GM21526 (cell line): ENCODE data around the gene ART4.

ENCODE experiments used
- ATAC-seq: cut with Tn5 transposase; IDR thresholded peaks from one replicate; pipeline ENCODE4 v1.9.1; 2021; ENCODE audit warnings: moderate library complexity; ENCODE audit not compliant: unreplicated experiment, low FRiP score

The ART4 gene, protein sequence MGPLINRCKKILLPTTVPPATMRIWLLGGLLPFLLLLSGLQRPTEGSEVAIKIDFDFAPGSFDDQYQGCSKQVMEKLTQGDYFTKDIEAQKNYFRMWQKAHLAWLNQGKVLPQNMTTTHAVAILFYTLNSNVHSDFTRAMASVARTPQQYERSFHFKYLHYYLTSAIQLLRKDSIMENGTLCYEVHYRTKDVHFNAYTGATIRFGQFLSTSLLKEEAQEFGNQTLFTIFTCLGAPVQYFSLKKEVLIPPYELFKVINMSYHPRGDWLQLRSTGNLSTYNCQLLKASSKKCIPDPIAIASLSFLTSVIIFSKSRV

DNA sequence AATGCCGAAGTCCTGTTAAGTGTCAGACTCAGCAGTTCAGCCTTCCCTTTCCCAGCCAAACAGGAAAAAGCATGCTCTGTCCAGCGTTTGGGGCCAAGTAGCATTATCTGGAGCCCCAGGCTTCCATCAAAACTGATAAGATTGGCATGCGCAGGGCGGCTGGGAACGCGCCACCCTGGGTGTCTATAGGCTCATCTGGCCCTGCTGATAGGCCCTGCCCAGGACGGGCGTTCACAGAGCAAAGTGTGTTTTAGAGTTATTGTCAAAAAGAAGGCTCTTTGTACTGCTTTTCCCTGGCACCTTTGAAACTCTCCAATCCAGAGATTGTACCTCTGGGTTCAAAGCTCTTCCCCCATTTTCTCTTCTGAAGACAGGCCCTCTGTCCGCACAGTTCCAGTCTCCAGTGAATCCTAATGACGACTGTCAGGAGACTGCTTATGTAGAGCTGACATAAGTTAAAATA lies at the start of gene ART4:
ART4 (minus strand) TSS at position 102 of the 463 bp plus-strand sequence. CDS start 413 bp downstream, outside the sequence.
- ATAC-seq, result no peak

DNA sequence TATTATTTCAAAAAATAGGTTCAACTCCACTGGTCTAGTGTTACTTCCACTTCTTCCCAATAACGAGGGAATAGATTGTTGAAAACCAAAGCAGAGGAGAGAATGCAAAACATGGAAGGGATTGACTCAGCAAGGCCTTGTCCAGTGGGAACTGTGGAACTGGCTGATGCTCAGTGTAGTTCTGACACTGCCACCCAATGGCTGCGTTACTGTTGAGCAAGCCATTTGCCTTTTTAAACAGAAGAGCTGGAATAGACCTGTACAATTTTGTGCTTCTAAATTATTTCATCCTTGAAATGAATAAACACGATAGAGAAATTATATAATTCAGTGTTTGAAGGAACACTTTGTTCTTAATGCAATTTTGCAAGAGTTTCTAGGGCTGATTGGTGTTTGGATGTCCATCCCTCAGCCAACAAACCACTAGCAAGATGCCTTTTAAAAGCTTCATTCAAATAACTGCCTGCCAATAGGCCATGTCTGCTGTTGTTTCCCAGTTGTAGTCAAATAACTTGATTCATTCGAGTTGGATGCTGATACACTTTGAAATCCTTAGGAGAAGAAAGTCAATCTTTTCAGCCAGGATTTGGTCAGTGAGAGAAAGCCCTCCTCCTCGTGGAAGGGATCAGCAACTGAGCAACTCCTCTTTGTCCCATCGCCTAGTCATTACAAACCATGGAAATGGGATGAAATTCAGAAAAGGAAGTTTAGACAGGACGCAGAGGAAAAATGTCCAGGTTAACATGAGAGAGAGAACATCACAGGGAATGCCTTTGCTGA lies 49.6 kb upstream of the ART4 start:
- no peak for ATAC-seq

DNA sequence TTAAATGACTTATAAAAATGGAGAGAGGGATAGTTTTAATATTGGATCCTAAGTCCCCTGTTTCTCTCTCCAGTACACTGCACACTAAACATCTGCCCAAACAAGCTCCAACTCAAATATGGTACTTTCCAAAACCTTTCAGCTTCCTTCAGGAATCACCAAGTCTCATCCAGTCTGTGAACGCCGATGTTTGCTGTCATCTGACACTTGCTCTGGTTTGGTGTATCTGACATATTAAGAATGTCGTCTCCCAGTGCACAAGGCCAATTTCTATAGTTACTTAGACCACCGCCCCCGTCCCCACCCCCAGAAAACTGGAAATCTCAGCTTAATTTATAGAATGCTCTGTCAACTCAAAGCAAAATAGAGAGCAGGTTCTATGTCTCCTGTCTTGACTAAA lies 47.4 kb upstream of the ART4 start:
- no peak for ATAC-seq

DNA sequence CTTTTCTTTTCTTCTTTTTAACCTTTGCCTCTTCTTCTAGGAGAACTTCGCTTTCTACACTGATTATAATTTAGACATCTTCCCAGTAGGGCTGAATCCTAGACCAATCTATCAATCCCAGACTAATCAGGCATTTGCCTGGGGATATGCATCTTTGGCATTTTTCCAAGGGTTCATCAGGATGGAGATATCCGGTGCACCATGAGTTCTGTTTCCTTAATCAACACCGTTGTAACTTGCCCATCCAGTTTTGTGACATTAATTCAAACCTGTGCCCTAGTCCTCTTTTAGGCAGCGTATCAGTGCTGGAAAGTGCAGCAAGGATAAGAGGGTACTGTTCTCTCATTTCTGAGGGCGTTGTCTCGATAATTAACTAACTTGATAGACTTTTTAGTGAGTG lies 42.9 kb upstream of the ART4 start:
- no peak for ATAC-seq

DNA sequence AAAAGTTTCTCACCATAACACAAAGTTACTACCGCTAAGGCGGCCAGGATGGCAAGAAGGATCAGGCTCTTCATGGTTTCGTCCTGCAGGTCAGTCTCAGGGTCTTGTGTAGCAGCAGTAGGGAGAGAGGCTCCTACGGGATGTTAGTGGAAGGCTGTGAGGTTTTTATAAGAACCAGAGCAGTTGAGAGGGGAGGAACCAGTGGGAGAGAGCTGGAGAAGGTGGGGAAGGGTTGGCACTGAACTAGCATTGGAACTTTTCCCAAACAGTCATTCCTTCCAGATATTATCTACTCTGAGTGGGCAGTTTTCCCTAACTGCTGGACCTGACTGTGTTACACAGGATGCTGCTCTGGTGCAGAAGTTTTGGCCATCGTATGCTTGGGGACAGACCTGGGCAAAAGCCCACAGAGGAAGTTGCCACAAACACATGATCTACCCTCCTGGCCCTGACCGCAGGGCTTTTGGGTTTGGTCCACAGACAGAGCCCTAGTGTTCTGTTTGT lies 42.4 kb upstream of the ART4 start, which contains the start of gene MGP:
MGP (minus strand) TSS at position 137 of the 504 bp plus-strand sequence; CDS start at position 74, 63 bp downstream.
- no peak for ATAC-seq

DNA sequence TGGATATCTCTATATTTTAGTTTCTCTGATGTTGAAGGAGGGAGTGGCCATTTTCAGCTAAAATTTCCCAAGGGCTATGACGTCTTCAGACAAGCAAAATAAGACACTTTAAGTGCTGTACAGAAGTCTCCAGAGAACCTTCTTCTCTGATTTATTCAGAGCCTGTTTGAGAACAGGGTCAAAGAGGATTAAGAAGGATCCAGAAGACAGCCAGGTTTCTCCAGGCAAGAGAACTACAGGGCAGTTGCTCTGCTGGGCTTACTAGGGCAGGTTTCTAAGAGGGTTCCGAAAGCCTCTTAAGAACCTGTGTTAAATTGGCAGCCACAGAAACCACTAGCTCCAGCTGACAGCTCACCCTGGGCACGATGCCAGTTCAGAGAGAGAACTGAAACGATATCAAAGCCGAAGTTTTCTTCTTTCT lies 41.1 kb upstream of the ART4 start:
- ATAC-seq, result peak; percentile 92

DNA sequence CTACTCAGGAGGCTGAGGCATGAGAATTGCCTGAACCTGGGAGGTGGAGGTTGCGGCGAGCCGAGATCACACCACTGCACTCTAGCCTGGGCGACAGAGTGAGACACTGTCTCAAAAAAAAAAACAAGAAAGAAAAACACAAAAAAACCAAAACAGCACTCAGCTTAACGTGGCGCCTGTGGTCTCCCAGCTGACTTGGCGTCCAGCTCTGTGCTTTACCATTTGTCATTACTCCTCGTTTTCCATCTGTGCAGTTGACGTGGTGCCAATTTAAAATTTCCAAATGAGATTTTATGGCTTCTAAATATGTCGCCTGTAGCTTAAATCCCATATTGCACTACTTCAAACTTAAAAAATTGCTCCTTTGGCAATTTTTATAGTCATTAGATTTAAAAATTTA lies 40.4 kb upstream of the ART4 start:
- ATAC-seq, result no peak

DNA sequence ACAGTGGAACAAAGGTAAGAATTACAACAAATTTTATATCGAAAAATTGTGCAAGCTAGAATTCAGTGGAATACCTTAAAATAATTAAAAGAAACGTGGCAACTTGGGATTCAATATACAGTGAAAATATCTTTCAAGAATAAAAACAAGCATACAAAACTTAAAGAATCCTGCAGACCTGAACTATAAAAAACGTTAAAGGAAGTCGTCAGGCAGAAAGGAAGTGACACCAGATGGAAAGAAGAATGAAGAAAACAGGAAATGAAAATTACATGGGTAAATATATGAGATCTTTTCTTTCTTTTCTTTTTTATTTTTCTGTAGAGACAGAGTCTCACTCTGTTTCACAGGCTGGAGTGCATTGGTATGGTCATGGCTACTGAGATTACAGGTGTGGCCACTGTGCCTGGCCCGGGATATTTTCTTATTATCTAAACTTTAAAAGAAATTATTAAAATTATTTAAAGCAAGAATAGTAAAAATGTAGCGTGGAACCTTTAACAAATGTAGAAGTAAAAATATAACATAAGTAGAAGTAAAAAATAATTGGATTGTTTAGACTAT lies 37.6 kb upstream of the ART4 start:
- ATAC-seq, result no peak

DNA sequence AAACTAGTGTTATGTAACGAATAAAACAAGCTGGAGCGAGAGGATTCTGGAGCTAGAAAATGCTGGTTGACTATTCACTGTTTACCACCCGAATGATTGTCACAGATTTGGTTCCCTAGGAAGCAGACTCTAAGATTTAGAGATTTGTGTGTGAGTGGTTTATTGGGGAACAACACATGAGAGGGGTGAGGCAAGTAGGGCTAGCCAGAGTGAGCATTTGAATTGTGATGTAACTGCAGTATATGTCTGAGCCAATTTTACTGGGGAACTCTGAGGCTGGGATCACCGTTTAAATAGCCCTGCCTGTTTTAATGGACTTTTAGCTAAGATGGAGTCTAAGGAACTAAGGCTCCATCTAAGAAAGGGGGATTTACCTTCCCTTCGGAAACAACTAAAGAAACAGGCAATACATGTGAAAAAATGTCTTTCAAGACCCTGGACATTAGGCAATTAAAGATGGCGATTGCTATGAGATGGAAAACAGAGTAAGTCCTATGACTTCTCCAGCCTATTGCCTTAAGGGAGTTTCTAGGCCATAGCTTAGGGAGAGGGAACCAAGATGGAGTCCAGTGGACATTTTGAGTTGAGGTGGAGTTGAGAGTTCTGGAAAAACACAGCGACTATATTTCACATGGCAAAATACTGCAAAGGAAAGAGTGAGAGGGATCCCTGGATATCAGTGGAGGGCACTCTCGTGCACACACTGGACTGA lies 36.1 kb upstream of the ART4 start:
- ATAC-seq, result no peak

DNA sequence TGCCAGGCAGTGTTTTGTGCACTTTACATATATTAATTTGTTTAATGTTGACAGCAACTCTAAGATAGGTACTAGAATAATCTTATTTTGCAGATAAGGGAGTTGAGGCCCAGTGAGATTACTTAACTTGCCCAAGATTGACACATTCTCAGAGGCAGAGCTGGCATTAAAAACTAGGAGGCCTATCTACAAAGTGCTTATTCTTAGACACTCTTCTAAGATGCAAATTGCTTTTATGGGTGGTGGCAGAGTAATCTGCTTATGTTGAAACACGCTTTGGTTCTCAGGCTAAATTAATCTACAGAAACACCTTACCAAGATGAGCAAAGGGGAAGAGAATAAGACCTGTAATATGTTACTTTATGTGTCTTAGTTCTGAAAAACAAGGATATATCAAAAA lies 35.2 kb upstream of the ART4 start:
- no peak for ATAC-seq

DNA sequence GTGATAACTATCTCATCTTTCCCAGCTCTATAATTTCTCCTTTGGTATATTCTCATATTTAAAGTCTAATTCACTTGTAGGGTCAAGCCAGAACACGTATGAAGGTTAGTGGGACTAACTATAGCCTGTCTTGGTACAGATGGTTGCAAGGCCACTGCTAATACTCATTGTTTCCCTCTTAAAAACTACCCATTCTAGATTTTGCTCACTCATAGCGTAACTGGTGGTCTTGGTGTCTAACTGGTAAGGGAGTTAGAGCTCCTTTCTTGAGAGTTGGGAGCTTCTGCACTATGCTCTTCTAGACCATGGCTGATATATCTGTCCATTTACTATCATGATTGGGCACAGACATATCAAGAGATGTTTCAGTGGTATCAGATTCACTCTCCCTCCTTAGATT lies 33.5 kb upstream of the ART4 start:
- ATAC-seq, result no peak

DNA sequence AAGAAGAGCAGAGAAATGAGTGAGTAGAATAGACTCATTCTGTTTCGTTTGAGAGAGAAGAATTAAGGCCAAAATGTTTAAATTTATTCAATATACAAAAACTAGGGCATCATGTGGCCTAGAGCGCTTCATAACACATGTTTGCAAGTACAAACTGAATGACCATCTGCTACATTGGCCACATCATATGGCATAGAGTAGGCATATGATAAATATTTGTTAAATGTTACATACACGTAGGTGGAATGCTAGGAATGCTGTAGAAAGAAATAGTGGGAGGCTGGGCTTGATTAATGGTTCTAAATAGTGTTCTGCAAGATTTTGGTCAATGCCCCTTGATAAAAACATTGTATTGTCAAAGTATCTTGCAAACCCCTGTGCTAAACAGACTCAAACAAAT lies 31.6 kb upstream of the ART4 start:
- no peak for ATAC-seq

DNA sequence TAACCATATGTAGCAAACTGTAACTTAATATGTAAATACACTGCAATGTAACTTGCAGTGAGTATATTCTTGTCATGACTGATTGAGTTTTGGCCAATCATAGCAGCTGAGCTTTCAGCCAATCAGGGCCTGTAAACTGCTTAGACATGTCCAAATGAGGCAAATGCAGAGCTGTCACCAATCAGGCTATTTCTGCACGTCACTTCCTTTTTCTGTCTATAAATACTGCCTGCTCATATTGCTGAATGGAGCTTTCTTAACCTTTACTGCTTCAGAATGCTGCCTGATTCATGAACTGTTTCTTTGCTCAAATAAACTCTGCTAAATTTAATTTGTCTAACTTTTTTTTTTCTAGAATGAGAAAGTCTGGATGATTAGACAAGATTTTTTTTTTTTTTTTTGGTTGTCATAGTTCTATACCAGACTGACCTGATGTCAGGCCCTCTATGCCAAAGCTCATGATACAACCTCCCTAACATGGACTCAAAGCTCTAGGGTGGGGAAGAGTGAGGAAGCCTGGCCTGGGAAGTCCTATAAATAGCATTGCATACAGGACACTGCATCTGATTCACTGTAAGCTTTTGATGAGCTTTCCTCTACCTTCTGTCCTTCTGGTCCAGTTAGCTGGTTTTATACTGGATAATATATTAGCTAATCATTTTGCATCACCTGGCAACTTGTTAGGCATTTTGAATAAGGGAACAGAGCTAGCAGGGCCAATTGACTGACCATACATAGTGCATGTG lies 30.3 kb upstream of the ART4 start:
- no peak for ATAC-seq

DNA sequence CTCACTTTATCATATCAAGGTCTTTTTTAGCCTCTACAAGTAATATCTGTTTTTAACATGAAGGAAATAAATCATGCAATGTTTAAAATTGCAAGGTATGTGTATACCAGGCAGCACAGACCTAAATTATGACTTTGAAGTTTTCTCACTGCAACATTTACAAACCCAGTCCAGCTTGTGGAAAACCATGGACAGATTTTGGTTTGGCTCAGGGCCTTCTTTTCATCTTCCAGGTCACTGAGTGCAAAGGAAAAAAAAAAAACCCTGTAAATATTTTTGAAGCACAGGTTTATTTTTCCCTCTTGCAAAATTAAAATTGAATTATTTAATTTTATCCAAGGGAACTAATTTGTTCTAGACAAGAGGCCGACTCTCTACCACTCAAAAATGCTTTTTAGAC lies 28.6 kb upstream of the ART4 start:
- ATAC-seq, result no peak

DNA sequence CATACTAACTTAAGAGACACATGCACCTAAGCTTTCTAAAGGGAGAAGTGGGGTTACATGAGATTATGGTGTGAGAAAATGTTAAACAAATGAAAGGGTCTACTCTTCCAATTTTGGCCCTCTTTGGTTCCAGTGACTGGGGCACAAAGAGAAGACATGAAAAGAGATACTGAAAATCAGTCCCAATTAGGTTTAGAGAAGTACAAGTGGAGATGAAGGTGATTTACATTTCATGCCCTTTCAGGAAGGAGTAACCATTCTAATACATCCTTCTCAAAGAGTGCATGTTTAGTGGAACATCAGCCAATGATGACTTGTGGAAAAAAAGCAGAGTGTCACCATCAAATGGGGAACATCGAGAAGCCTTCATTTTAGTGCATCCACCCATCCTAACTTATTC lies 27.9 kb upstream of the ART4 start:
- no peak for ATAC-seq

DNA sequence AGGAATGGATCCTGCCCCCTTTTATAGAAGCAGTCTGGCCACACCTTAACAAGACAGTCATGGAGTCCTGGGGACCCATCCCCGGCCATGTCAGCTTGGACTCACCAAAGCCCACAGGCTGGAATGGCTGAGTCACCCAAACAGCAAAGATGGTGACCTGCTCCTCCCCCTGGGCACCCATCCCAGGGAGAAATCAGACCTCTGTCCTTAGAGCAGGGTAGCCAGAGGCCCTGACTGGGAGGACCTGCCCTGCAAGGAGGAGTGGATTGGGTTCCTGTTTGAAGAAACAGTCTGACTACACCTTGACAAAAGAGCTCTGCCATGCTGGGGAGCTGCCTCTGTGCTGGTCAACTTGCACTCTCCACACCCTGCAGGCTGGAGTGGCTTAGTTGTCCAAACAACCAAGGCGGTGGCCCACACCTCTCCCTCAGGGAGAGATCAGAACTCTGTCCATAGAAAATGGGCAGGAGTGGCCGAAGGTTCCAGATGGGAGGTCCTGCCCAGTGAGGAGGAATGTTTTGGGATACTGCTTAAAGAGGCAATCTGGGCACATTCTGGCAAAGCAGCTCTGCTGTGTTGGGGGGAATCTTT lies 25.7 kb upstream of the ART4 start:
- no peak for ATAC-seq

DNA sequence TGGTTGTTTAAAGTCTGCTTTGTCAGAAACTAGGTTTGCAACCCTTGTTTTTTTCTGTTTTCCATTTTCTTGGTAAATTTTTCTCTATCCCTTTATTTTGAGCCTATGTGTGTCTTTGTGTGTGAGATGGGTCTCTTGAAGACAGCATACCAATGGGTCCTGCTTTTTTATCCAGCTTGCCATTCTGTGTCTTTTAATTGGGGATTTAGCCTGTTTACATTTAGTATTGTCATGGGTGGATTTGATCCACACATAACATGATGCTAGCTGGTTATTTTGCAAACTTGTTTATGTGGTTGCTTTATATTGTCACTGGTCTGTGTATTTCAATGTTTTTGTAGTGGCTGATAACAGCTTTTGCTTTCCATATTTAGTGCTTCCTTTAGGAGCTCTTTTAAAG lies 17.2 kb upstream of the ART4 start:
- ATAC-seq, result no peak

DNA sequence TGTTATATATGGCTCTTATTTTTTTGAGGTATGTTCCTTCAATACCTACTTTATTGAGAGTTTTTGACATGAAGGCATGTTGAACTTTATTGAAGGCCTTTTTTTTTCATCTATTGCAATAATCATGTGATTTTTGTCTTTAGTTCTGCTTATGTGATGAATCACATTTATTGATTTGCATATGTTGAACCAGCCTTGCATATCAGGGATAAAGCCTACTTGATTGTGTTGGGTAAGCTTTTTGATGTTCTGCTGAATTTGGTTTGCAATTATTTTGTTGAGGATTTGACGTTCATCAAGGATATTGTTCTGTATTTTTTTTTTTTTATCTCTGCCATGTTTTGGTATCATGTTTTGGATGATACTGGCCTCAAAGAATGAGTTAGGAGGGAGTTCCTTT lies 15.2 kb upstream of the ART4 start:
- no peak for ATAC-seq

DNA sequence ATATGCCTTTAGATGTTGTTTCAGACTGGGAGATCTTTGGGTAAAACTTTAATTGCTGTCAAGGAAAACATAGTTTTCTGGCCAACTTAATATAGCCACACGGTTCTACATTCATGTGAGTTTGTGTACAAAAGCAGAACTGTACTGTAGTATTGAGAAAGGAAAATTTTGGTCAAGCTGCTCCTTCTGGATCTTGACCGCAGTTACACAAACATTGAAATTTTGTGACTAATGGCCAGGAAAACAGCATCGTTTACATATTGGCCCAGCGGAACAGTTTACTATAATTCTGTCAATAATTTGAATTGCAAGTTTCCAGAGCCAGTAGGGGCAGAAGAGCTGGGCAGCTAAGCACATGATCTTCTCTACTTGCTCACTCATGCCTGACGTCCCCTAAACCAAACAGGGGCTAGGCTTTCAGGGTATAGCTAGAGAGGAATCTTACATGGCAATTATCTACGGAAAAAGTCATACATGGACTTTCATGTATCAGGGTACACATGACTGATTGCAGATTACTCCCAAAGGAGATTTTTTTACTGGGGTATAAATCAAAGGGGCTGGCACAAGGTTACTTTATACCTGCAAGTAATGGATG lies 11.4 kb upstream of the ART4 start:
- ATAC-seq, result peak; percentile 57
